ENCODE results near the gene PSAT1.

DNA sequence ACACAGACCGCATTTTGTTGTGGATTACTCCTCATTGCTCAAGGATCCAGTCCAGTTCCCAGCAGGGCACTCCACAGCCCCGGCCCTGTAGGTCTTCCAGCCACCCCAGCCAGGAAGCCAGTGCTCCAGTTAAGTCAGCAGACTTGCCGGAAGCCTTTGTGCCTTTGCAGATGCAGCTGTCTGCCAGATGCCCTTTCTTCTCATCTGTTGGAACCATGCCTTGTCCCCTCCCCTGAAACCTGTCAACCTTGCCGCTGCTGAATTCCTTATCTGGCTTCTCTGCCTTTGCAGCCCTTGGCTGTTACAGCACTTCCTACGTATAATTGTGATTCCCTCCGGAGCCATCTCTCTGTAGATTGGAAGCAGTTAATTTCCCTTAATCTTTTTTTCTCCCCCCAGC, 28.4 kb downstream of the PSAT1 start:
- TF ChIP-seq, protein P1, sequence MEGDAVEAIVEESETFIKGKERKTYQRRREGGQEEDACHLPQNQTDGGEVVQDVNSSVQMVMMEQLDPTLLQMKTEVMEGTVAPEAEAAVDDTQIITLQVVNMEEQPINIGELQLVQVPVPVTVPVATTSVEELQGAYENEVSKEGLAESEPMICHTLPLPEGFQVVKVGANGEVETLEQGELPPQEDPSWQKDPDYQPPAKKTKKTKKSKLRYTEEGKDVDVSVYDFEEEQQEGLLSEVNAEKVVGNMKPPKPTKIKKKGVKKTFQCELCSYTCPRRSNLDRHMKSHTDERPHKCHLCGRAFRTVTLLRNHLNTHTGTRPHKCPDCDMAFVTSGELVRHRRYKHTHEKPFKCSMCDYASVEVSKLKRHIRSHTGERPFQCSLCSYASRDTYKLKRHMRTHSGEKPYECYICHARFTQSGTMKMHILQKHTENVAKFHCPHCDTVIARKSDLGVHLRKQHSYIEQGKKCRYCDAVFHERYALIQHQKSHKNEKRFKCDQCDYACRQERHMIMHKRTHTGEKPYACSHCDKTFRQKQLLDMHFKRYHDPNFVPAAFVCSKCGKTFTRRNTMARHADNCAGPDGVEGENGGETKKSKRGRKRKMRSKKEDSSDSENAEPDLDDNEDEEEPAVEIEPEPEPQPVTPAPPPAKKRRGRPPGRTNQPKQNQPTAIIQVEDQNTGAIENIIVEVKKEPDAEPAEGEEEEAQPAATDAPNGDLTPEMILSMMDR (CRISPR knock-in tag; IDR thresholded peaks at IDR 0.05), result no peak
- TF ChIP-seq, protein P2, sequence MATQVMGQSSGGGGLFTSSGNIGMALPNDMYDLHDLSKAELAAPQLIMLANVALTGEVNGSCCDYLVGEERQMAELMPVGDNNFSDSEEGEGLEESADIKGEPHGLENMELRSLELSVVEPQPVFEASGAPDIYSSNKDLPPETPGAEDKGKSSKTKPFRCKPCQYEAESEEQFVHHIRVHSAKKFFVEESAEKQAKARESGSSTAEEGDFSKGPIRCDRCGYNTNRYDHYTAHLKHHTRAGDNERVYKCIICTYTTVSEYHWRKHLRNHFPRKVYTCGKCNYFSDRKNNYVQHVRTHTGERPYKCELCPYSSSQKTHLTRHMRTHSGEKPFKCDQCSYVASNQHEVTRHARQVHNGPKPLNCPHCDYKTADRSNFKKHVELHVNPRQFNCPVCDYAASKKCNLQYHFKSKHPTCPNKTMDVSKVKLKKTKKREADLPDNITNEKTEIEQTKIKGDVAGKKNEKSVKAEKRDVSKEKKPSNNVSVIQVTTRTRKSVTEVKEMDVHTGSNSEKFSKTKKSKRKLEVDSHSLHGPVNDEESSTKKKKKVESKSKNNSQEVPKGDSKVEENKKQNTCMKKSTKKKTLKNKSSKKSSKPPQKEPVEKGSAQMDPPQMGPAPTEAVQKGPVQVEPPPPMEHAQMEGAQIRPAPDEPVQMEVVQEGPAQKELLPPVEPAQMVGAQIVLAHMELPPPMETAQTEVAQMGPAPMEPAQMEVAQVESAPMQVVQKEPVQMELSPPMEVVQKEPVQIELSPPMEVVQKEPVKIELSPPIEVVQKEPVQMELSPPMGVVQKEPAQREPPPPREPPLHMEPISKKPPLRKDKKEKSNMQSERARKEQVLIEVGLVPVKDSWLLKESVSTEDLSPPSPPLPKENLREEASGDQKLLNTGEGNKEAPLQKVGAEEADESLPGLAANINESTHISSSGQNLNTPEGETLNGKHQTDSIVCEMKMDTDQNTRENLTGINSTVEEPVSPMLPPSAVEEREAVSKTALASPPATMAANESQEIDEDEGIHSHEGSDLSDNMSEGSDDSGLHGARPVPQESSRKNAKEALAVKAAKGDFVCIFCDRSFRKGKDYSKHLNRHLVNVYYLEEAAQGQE (IDR thresholded peaks at IDR 0.05; ENCODE audit: borderline replicate concordance in 1 of 2, low read depth in 1 of 2, low read length in 2 of 2), result no peak
- no peak for TF ChIP-seq FOXJ3 (CRISPR knock-in tag; IDR thresholded peaks at IDR 0.05; ENCODE audit: borderline replicate concordance)
- TF ChIP-seq ZSCAN30 (CRISPR knock-in tag; IDR thresholded peaks at IDR 0.05), result no peak
- no peak for TF ChIP-seq EZH2 (conservative IDR thresholded peaks at IDR 0.05; ENCODE audit: low read depth, low read length)
- TF ChIP-seq, protein P3, sequence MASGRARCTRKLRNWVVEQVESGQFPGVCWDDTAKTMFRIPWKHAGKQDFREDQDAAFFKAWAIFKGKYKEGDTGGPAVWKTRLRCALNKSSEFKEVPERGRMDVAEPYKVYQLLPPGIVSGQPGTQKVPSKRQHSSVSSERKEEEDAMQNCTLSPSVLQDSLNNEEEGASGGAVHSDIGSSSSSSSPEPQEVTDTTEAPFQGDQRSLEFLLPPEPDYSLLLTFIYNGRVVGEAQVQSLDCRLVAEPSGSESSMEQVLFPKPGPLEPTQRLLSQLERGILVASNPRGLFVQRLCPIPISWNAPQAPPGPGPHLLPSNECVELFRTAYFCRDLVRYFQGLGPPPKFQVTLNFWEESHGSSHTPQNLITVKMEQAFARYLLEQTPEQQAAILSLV (CRISPR knock-in tag; IDR thresholded peaks at IDR 0.05; ENCODE audit: borderline replicate concordance), result no peak
- TF ChIP-seq ATF7 (IDR thresholded peaks at IDR 0.05), result no peak
- no peak for TF ChIP-seq ATF7 (CRISPR knock-in tag; IDR thresholded peaks at IDR 0.05)

Data from HepG2 (cell line).